PC-3 (cell line): ENCODE measurements around the gene IQSEC1. TPM values are rescaled to one million over a fixed set of nuclear protein-coding genes. Genes with fewer than 3 reads are reported as not detected.

Experiments
- ATAC-seq: fragments of 200-7000 bp; cut with Tn5 transposase; 2 replicates; pipeline ENCODE4 v1.9.1; 2020; ENCODE audit warnings: mild to moderate bottlenecking, moderate library complexity
- BruUV-seq: library from RNA; stranded (reverse); fragments of 400-500 nt; replicated peaks from 2 replicates; lab custom pipeline; 2021; lab: Mats Ljungman, UMichigan
- CTCF ChIA-PET: fragments of 300-600 bp; sonication (Branson Sonifier 250); formaldehyde crosslinking; loops from one replicate; lab custom pipeline; 2022; ENCODE audit warnings: antibody characterized with exemption; lab: Charles Lee
- POLR2A ChIA-PET: fragments of 300-600 bp; sonication (Branson Sonifier 250); formaldehyde crosslinking; loops from one replicate; lab custom pipeline; 2022; ENCODE audit warnings: antibody characterized with exemption; ENCODE audit not compliant: unreplicated experiment; lab: Charles Lee
- DNase-seq: peaks from one replicate; pipeline ENCODE4 v3.0.0-alpha.2; 2015
- H2AFZ ChIP-seq: fragments of 300-600 bp; sonication (generic); 2 replicates; pipeline ENCODE4 v1.6.0; 2016; ENCODE audit warnings: antibody characterized with exemption, low read length
- H3F3A ChIP-seq: fragments of 300-600 bp; sonication (generic); one replicate; pipeline ENCODE4 v1.6.0; 2017; ENCODE audit warnings: antibody characterized with exemption, low read length, control low read depth, mild to moderate bottlenecking; ENCODE audit not compliant: unreplicated experiment
- H3K27ac ChIP-seq: fragments of 300-600 bp; sonication (generic); 2 replicates; pipeline ENCODE4 v1.5.1; 2016; ENCODE audit warnings: mild to moderate bottlenecking, low read length
- H3K27me3 ChIP-seq: fragments of 300-600 bp; sonication (generic); 2 replicates; pipeline ENCODE4 v1.6.1; 2016; ENCODE audit warnings: low read length, mixed read lengths
- H3K36me3 ChIP-seq: fragments of 300-600 bp; sonication (generic); 2 replicates; pipeline ENCODE4 v1.6.1; 2016; ENCODE audit warnings: low read depth, mixed run types, low read length, mixed read lengths
- H3K4me1 ChIP-seq: fragments of 300-600 bp; sonication (generic); 2 replicates; pipeline ENCODE4 v1.5.1; 2016; ENCODE audit warnings: low read length; ENCODE audit not compliant: insufficient read depth
- H3K4me2 ChIP-seq: fragments of 300-600 bp; sonication (generic); 2 replicates; pipeline ENCODE4 v1.6.0; 2016; ENCODE audit warnings: low read length
- H3K4me3 ChIP-seq: fragments of 300-600 bp; sonication (generic); 2 replicates; pipeline ENCODE4 v1.5.1; 2016; ENCODE audit warnings: mild to moderate bottlenecking, low read length, mixed read lengths
- H3K79me2 ChIP-seq: fragments of 300-600 bp; sonication (generic); 2 replicates; pipeline ENCODE4 v1.6.1; 2017; ENCODE audit warnings: low read length, mixed read lengths
- H3K9ac ChIP-seq: fragments of 300-600 bp; sonication (generic); 2 replicates; pipeline ENCODE4 v1.6.0; 2016; ENCODE audit warnings: mild to moderate bottlenecking, low read length
- H3K9me2 ChIP-seq: fragments of 300-600 bp; sonication (generic); replicated peaks from 2 replicates; pipeline ENCODE4 v1.6.1; 2016; ENCODE audit warnings: mixed run types, low read length, mixed read lengths
- H3K9me3 ChIP-seq: fragments of 300-600 bp; sonication (generic); 2 replicates; pipeline ENCODE4 v1.6.1; 2016; ENCODE audit warnings: low read length, mixed read lengths
- H4K20me1 ChIP-seq: fragments of 300-600 bp; sonication (generic); 2 replicates; pipeline ENCODE4 v1.6.1; 2016; ENCODE audit warnings: low read length, mixed read lengths
- CTCF ChIP-seq: fragments of 300-600 bp; sonication (generic); conservative IDR thresholded peaks from 2 replicates; pipeline ENCODE4 v1.5.1; 2017; ENCODE audit warnings: antibody characterized with exemption, low read depth, mild to moderate bottlenecking, low read length
- EZH2 ChIP-seq: fragments of 300-600 bp; sonication (generic); IDR thresholded peaks from one replicate; pipeline ENCODE4 v1.6.1; 2017; ENCODE audit warnings: antibody characterized with exemption, mild to moderate bottlenecking, low read length; ENCODE audit not compliant: unreplicated experiment
- EZH2phosphoT487 ChIP-seq: fragments of 300-600 bp; sonication (generic); IDR thresholded peaks from 2 replicates; pipeline ENCODE4 v1.6.1; 2018; ENCODE audit warnings: mild to moderate bottlenecking, antibody characterized with exemption, low read length, borderline replicate concordance
- intact Hi-C: fragments of 100-400 bp; cut with micrococcal nuclease; formaldehyde crosslinking; loops from 2 replicates; pipeline ENCODE4 v1.9.0; 2023
- total RNA-seq: library from RNA; depleted of rRNA; stranded (reverse); fragments of >200 nt; gene quantifications from 2 replicates; pipeline ENCODE4 v1.2.3, GENCODE V29; 2014

Gene IQSEC1
- total RNA-seq, 1 experiment from 2014 or later: 37.9 TPM

DNA sequence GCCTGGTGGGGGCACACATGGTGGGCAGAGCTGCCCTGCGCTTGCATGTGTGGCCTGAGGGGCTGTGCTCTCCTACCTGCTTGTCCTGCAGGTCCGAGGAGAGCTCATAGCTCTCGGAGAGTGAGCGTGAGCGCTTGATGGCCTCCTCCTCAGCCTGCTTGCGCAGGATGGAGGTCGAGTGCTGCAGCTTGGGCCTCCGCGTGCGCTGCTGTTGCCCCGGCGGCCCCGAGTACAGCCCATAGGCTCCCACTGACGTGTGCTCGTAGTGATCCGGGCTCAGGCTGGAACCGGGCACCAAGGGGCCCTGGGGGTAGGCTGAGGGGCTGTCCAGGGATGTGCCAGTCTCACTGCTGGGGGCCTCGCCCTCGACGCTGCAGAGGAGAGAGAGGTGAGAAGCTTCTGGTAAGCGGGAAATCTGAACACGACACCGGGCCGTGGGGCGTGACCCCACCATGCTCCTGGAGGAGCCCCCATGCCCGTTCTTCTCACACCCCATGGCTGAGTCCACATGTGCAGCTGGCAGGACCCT, 131.7 kb downstream of the IQSEC1 start:
- H3F3A ChIP-seq: no peaks in the 10 kb centered on the region
- no peak overlapping the region for H2AFZ ChIP-seq
- ATAC-seq (no peak), DNase-seq (no peak)
- CTCF ChIA-PET: no interaction called here
- no peaks in the 10 kb centered on the region for H4K20me1 ChIP-seq
- no peaks in the 10 kb centered on the region for H3K4me1 ChIP-seq
- POLR2A ChIA-PET: no interaction called here
- 0 out of 2 replicates have a peak, but pooled peaks cover 3% of the 10 kb centered on the region for H3K36me3 ChIP-seq
- TF ChIP-seq EZH2 (no peak), CTCF (no peak), EZH2phosphoT487 (no peak)
- no peak overlapping the region for H3K4me2 ChIP-seq
- intact Hi-C loops: no loop called here
- no TSS peak for BruUV-seq
- H3K27me3 ChIP-seq: no peaks in the 10 kb centered on the region
- no peaks in the 10 kb centered on the region for H3K79me2 ChIP-seq
- H3K4me3 ChIP-seq: no peak overlapping the region
- no peaks in the 10 kb centered on the region for H3K9me3 ChIP-seq
- H3K27ac ChIP-seq: no peak overlapping the region
- H3K9me2 ChIP-seq: no peaks in the 10 kb centered on the region
- no peak overlapping the region for H3K9ac ChIP-seq

DNA sequence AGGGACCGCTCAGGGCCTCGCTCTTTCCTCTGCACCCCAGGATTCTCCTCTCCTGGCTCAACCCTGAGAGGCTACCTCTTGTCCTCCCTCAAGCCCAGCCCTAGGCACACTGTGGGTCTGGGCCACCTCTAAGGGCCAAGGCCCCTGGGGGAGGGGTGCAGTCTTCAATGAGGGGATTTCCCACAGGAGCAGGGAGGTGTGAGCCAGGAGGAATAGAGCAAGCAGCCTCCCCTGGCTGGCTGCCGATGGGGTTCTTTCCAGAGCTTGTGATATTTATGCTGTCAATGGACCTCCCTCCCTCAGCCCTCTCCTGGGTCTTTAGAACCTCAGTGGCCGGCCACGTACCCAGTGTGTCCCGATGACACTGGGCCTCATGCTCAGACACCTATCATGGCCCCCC, 132.4 kb downstream of the IQSEC1 start:
- intact Hi-C loops: no loop called here
- H3K4me3 ChIP-seq: no peak overlapping the region
- no peaks in the 10 kb centered on the region for H3K9me3 ChIP-seq
- BruUV-seq: no TSS peak
- H3K27ac ChIP-seq: no peak overlapping the region
- DNase-seq: no peak
- ChIA-PET CTCF (no interaction called here), POLR2A (no interaction called here)
- no peaks in the 10 kb centered on the region for H4K20me1 ChIP-seq
- ATAC-seq: no peak
- no peaks in the 10 kb centered on the region for H3K4me1 ChIP-seq
- H3K36me3 ChIP-seq: peaks cover 3% of the 10 kb centered on the region; the same call in 1 of the 2 replicates
- no peak overlapping the region for H3K4me2 ChIP-seq
- TF ChIP-seq EZH2phosphoT487 (no peak), CTCF (no peak), EZH2 (no peak)
- no peaks in the 10 kb centered on the region for H3F3A ChIP-seq
- H3K79me2 ChIP-seq: no peaks in the 10 kb centered on the region
- H2AFZ ChIP-seq: no peak overlapping the region
- H3K27me3 ChIP-seq: no peaks in the 10 kb centered on the region
- no peaks in the 10 kb centered on the region for H3K9me2 ChIP-seq
- H3K9ac ChIP-seq: no peak overlapping the region

DNA sequence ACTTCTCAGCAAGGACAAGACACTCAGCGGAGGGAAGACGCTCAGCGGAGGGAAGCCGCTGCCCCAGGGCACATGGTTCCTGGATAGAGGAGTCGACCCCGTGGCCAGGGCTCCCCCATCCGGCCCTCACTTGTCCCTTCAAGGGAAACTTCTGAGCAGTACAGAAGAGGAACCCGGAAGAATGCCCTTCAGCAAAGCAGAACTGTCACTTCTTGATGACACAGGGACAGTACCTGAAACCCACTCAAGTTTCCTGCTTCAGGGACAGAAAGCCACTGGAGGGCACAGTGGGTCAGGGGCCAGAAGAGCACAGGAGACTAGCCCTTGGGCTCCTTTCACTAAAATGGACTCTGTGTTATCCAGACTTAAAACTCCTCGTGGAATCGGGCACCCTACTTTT, 134.1 kb downstream of the IQSEC1 start:
- H3K9me2 ChIP-seq: no peaks in the 10 kb centered on the region
- no peaks in the 10 kb centered on the region for H3F3A ChIP-seq
- DNase-seq: no peak
- ChIA-PET CTCF (no interaction called here), POLR2A (no interaction called here)
- no peak overlapping the region for H3K9ac ChIP-seq
- no peaks in the 10 kb centered on the region for H3K79me2 ChIP-seq
- BruUV-seq: no TSS peak
- H3K4me2 ChIP-seq: no peak overlapping the region
- no peaks in the 10 kb centered on the region for H3K9me3 ChIP-seq
- no peak overlapping the region for H2AFZ ChIP-seq
- TF ChIP-seq EZH2phosphoT487: no peak
- no peak for TF ChIP-seq CTCF
- no peak for TF ChIP-seq EZH2
- no peak overlapping the region for H3K4me3 ChIP-seq
- H3K4me1 ChIP-seq: no peaks in the 10 kb centered on the region
- ATAC-seq: no peak
- no peaks in the 10 kb centered on the region for H4K20me1 ChIP-seq
- no peaks in the 10 kb centered on the region for H3K27me3 ChIP-seq
- intact Hi-C loops: no loop called here
- no peak overlapping the region for H3K27ac ChIP-seq
- H3K36me3 ChIP-seq: peaks cover 3% of the 10 kb centered on the region
